Suprapubic skin (tissue), 4 donors: Measurements from ENCODE around the gene GARIN5B. TPM values are rescaled to one million over a fixed set of nuclear protein-coding genes. Genes with fewer than 3 reads are reported as not detected.

Experiments used
- DNase-seq, 2 donors: peaks; one replicate each; pipeline ENCODE4 v3.0.0-alpha.2; 2019; ENCODE audit warnings: low spot score in 2 of 2
- H3K27ac ChIP-seq: fragments of 200-600 bp; sonication (generic); one replicate; pipeline ENCODE4 v1.5.1; 2019
- H3K27me3 ChIP-seq: fragments of 200-600 bp; sonication (generic); one replicate; pipeline ENCODE4 v1.5.1; 2019
- H3K36me3 ChIP-seq: fragments of 200-600 bp; sonication (generic); one replicate; pipeline ENCODE4 v1.5.1; 2019
- H3K4me1 ChIP-seq: fragments of 200-600 bp; sonication (generic); one replicate; pipeline ENCODE4 v1.5.1; 2019
- H3K4me3 ChIP-seq: fragments of 200-600 bp; sonication (generic); one replicate; pipeline ENCODE4 v1.5.1; 2019; ENCODE audit warnings: mild to moderate bottlenecking
- H3K9me3 ChIP-seq: fragments of 200-600 bp; sonication (generic); one replicate; pipeline ENCODE4 v1.5.1; 2019
- CTCF ChIP-seq, 2 donors: fragments of 200-600 bp in 1 of 2; fragments of 450-650 bp in 1 of 2; sonication (generic) in 1 of 2; IDR thresholded peaks; one replicate each; pipeline ENCODE4 v1.5.1; 2016 to 2019; ENCODE audit warnings: antibody characterized with exemption in 2 of 2, mild to moderate bottlenecking in 1 of 2, moderate library complexity in 1 of 2
- EP300 ChIP-seq: sonication (generic); formaldehyde crosslinking; IDR thresholded peaks from one replicate; pipeline ENCODE4 v1.6.1; 2017; ENCODE audit warnings: antibody characterized with exemption
- POLR2A ChIP-seq, 2 donors: fragments of 450-650 bp; IDR thresholded peaks; one replicate each; pipeline ENCODE4 v1.6.1; 2017; ENCODE audit warnings: antibody characterized with exemption in 2 of 2, mild to moderate bottlenecking in 2 of 2, moderate library complexity in 2 of 2
- POLR2AphosphoS5 ChIP-seq, 3 donors: sonication (generic); formaldehyde crosslinking; IDR thresholded peaks; one replicate each; pipeline ENCODE4 v1.6.1; 2017; ENCODE audit warnings: antibody characterized with exemption in 3 of 3
- WGBS: methylation state at CpG from one replicate; pipeline ENCODE4 v1.1.5; 2018; 5-methylcytosine and 5-hydroxymethylcytosine counted together
- total RNA-seq, 4 donors: library from RNA; depleted of rRNA; stranded (reverse); fragments of >200 nt; gene quantifications; one replicate each; pipeline ENCODE4 v1.1.0, GENCODE V29; 2016

Gene GARIN5B
- total RNA-seq, 4 donors from 2014 or later, result not detected

GRCh38 chr19:55390461-55390880, 27.4 kb upstream of the GARIN5B start:
- WGBS, result 71% methylated on average over 7 of the region's 7 CpGs
- Histone ChIP-seq H3K4me1 (peaks cover 40% of the 10 kb centered on the region), H3K36me3 (peaks cover 44% of the 10 kb centered on the region), H3K4me3 (no peak overlapping the region), H3K9me3 (no peaks in the 10 kb centered on the region), H3K27ac (no peak overlapping the region), H3K27me3 (no peaks in the 10 kb centered on the region)
- no peak for DNase-seq
- no peak for TF ChIP-seq EP300
- TF ChIP-seq CTCF (IDR thresholded peaks at IDR 0.05), result no peak
- TF ChIP-seq POLR2A (IDR thresholded peaks at IDR 0.05), result no peak
- no peak for TF ChIP-seq POLR2AphosphoS5 (IDR thresholded peaks at IDR 0.05)

GRCh38 chr19:55389386-55390317, 26.6 kb upstream of the GARIN5B start:
- 79% methylated on average over 18 of the region's 21 CpGs for WGBS
- no peak for TF ChIP-seq POLR2A (IDR thresholded peaks at IDR 0.05)
- TF ChIP-seq POLR2AphosphoS5 (IDR thresholded peaks at IDR 0.05), result no peak
- no peak for TF ChIP-seq CTCF (IDR thresholded peaks at IDR 0.05)
- no peak for TF ChIP-seq EP300
- Histone ChIP-seq H3K27me3 (no peaks in the 10 kb centered on the region), H3K27ac (no peak overlapping the region), H3K36me3 (peaks cover 44% of the 10 kb centered on the region), H3K9me3 (no peaks in the 10 kb centered on the region), H3K4me1 (peaks cover 46% of the 10 kb centered on the region), H3K4me3 (no peak overlapping the region)
- no peak for DNase-seq

- Histone ChIP-seq H3K27me3 (no peaks in the 10 kb centered on the region), H3K36me3 (peaks cover 44% of the 10 kb centered on the region), H3K4me3 (peak overlapping the region; percentile 87), H3K9me3 (no peaks in the 10 kb centered on the region), H3K27ac (no peak overlapping the region), H3K4me1 (peaks cover 58% of the 10 kb centered on the region)
- no peak for DNase-seq
- TF ChIP-seq CTCF (IDR thresholded peaks at IDR 0.05) (no peak), POLR2A (IDR thresholded peaks at IDR 0.05) (no peak)
- 78% methylated on average over 7 of the region's 24 CpGs for WGBS
Observed at GRCh38 chr19:55387736-55388497, 24.9 kb upstream of the GARIN5B start.

- peak overlapping the region; percentile 81 for H3K27ac ChIP-seq
- TF ChIP-seq CTCF (IDR thresholded peaks at IDR 0.05) (no peak), POLR2A (IDR thresholded peaks at IDR 0.05) (no peak), EP300 (no peak), POLR2AphosphoS5 (IDR thresholded peaks at IDR 0.05) (no peak)
- 0% methylated on average over 12 of the region's 33 CpGs for WGBS
- H3K9me3 ChIP-seq, result no peaks in the 10 kb centered on the region
- no peak for DNase-seq
- peaks cover 60% of the 10 kb centered on the region for H3K4me1 ChIP-seq
- peak overlapping the region; percentile 87 for H3K4me3 ChIP-seq
- peaks cover 44% of the 10 kb centered on the region for H3K36me3 ChIP-seq
- H3K27me3 ChIP-seq, result no peaks in the 10 kb centered on the region
Observed at GRCh38 chr19:55386493-55386971, 23.5 kb upstream of the GARIN5B start.
